Spleen (tissue), 11 donors: ENCODE measurements around the gene AGTPBP1. TPM values are rescaled to one million over a fixed set of nuclear protein-coding genes. Genes with fewer than 3 reads are reported as not detected.

Experiments used
- DNase-seq: peaks from one replicate; pipeline ENCODE4 v3.0.0-alpha.2; 2020
- H3K27ac ChIP-seq, 8 donors: fragments of 200-600 bp; sonication (generic) in 7 of 8; 1 replicate in 4 of 8; 2 replicates in 4 of 8; pipeline versions ENCODE4 v1.5.0 to v1.8.0; 2016 to 2021; ENCODE audit warnings: inconsistent platforms in 4 of 8, mild to moderate bottlenecking in 4 of 8, moderate library complexity in 1 of 8
- H3K27me3 ChIP-seq, 7 donors: fragments of 200-600 bp; sonication (generic) in 6 of 7; replicated peaks in 1 of 7; 1 replicate in 4 of 7; 2 replicates in 3 of 7; pipeline versions ENCODE4 v1.5.0 to v1.8.0; 2016 to 2021; ENCODE audit warnings: inconsistent platforms in 3 of 7, mild to moderate bottlenecking in 1 of 7
- H3K36me3 ChIP-seq, 6 donors: fragments of 200-600 bp; sonication (generic) in 5 of 6; 1 replicate in 4 of 6; 2 replicates in 2 of 6; pipeline versions ENCODE4 v1.5.0 to v1.8.0; 2016 to 2021; ENCODE audit warnings: inconsistent platforms in 2 of 6
- H3K4me1 ChIP-seq, 6 donors: fragments of 200-600 bp; sonication (generic) in 5 of 6; 1 replicate in 3 of 6; 2 replicates in 3 of 6; pipeline versions ENCODE4 v1.5.0 to v1.8.0; 2016 to 2021; ENCODE audit warnings: inconsistent platforms in 3 of 6
- H3K4me3 ChIP-seq, 8 donors: fragments of 200-600 bp; sonication (generic) in 7 of 8; 1 replicate in 4 of 8; 2 replicates in 4 of 8; pipeline versions ENCODE4 v1.5.0 to v1.8.0; 2016 to 2021; ENCODE audit warnings: inconsistent platforms in 4 of 8, mild to moderate bottlenecking in 4 of 8, moderate library complexity in 2 of 8
- H3K9me3 ChIP-seq, 8 donors: fragments of 200-600 bp; sonication (generic) in 7 of 8; 1 replicate in 4 of 8; 2 replicates in 4 of 8; pipeline versions ENCODE4 v1.5.0 to v1.8.0; 2016 to 2021; ENCODE audit warnings: inconsistent platforms in 4 of 8
- CTCF ChIP-seq, 11 experiments: fragments of 200-600 bp in 7 of 11; fragments of 450-650 bp in 4 of 11; sonication (generic) in 4 of 11; IDR thresholded peaks in 8 of 11; conservative IDR thresholded peaks in 3 of 11; 1 replicate in 7 of 11; 2 replicates in 4 of 11; pipeline versions ENCODE4 v1.4.0 to v1.8.0; 2016 to 2021; ENCODE audit warnings: antibody characterized with exemption in 11 of 11, inconsistent platforms in 4 of 11, mild to moderate bottlenecking in 1 of 11
- POLR2A ChIP-seq, 3 donors: fragments of 450-650 bp; IDR thresholded peaks; one replicate each; pipeline ENCODE4 v1.5.1; 2017; ENCODE audit warnings: antibody characterized with exemption in 3 of 3, mild to moderate bottlenecking in 1 of 3
- POLR2AphosphoS5 ChIP-seq, 3 donors: sonication (generic); formaldehyde crosslinking; IDR thresholded peaks; one replicate each; pipeline ENCODE4 v1.5.1; 2017; ENCODE audit warnings: antibody characterized with exemption in 3 of 3
- WGBS, 5 donors: extraction: QIAGEN DNeasy Blood & Tissue Kit in 3 of 5; methylation state at CpG; one replicate each; pipeline versions ENCODE4 v1.1.5 to v1.1.7; 2013 to 2018; 5-methylcytosine and 5-hydroxymethylcytosine counted together
- intact Hi-C: fragments of 100-400 bp; cut with DNase I; formaldehyde crosslinking; loops from one replicate; pipeline ENCODE4 v1.15.0; 2023; ENCODE audit warnings: low total_unique reads
- polyA plus RNA-seq, 3 donors: library from polyadenylated mRNA; stranded (reverse); fragments of 200-250 nt; gene quantifications; one replicate each; pipeline ENCODE4 v1.2.1, GENCODE V29; 2013
- total RNA-seq, 7 donors: library from RNA; depleted of rRNA in 3 of 7; stranded (reverse); fragments of >200 nt in 3 of 7; fragmentation: NEBNext Ultra II Directional in 4 of 7; extraction: Animal tissue kit (Norgen Biotek cat#: 25700) in 4 of 7; gene quantifications; one replicate each; pipeline versions ENCODE4 v1.1.0 to v1.2.1, GENCODE V29; 2016 to 2021
- donor health status: healthy with polysubstance abuse.
- donor health status: DM: no; HTN: no; CAD: no; lungs with moderate emphysema.
- donor health status: DM: no; HTN: no; CAD: no.
- donor health status: Bipolar disorder and iron deficiency.
- donor health status: healthy.
- donor health status: DM: no; HTN: no; CAD: no.
- donor health status: DM: yes; HTN: yes; CAD: no.

The AGTPBP1 gene
- total and polyA plus RNA-seq, 10 donors, result 5.3 to 83.6 (median 47.5) TPM

GRCh38 chr9:85605905-85606304 lies 135.8 kb downstream of the AGTPBP1 start:
- intact Hi-C loops, result loop anchor here (5.0 kb wide), 1 partner anchor 1209 kb away; no protein-coding TSS in a partner anchor
- peaks cover 0 to 28% (median 13%) of the 10 kb centered on the region in 6 donors for H3K4me1 ChIP-seq

GRCh38 chr9:85603936-85604335 lies 137.8 kb downstream of the AGTPBP1 start:
- 92 to 97% (median 96%) methylated on average over 3 of the region's 3 CpGs for WGBS, 5 donors
- Histone ChIP-seq H3K9me3 (no peaks in the 10 kb centered on the region), H3K27ac (no peak overlapping the region), H3K27me3 (no peaks in the 10 kb centered on the region), H3K4me1 (peaks cover 0 to 18% (median 0%) of the 10 kb centered on the region in 6 donors), H3K36me3 (peaks cover 0 to 25% (median 8%) of the 10 kb centered on the region in 6 donors), H3K4me3 (no peak overlapping the region)
- no peak for DNase-seq
- intact Hi-C loops, result no loop called here
- no peak for TF ChIP-seq POLR2AphosphoS5 (IDR thresholded peaks at IDR 0.05)
- no peak for TF ChIP-seq CTCF (IDR thresholded peaks at IDR 0.05 in 8 of 11, conservative IDR thresholded peaks at IDR 0.05 in 3 of 11)
- TF ChIP-seq POLR2A (IDR thresholded peaks at IDR 0.05), result no peak

More at GRCh38 chr9:85605905-85606304, 135.8 kb downstream of the AGTPBP1 start:
- H3K4me3 ChIP-seq, result no peak overlapping the region
- peaks cover 0 to 25% (median 8%) of the 10 kb centered on the region in 6 donors for H3K36me3 ChIP-seq
- 91 to 98% (median 95%) methylated on average over 1 of the region's 1 CpG for WGBS, 5 donors
- H3K27me3 ChIP-seq, result no peaks in the 10 kb centered on the region
- H3K27ac ChIP-seq, result no peak overlapping the region
- no peaks in the 10 kb centered on the region for H3K9me3 ChIP-seq
- TF ChIP-seq POLR2AphosphoS5 (IDR thresholded peaks at IDR 0.05), result no peak
- DNase-seq, result no peak

- TF ChIP-seq POLR2AphosphoS5 (IDR thresholded peaks at IDR 0.05) (no peak), POLR2A (IDR thresholded peaks at IDR 0.05) (no peak), CTCF (IDR thresholded peaks at IDR 0.05 in 8 of 11, conservative IDR thresholded peaks at IDR 0.05 in 3 of 11) (no peak)
- DNase-seq, result no peak
- Histone ChIP-seq H3K36me3 (peaks cover 0 to 25% (median 8%) of the 10 kb centered on the region in 6 donors), H3K27me3 (no peaks in the 10 kb centered on the region), H3K4me3 (no peak overlapping the region), H3K27ac (no peak overlapping the region), H3K9me3 (no peaks in the 10 kb centered on the region), H3K4me1 (peaks cover 0 to 18% (median 0%) of the 10 kb centered on the region in 6 donors)
- intact Hi-C loops, result no loop called here
- WGBS, 5 donors, result 97 to 98% (median 98%) methylated on average over 6 of the region's 6 CpGs
Observed at GRCh38 chr9:85602742-85603141, 139.0 kb downstream of the AGTPBP1 start.

DNA sequence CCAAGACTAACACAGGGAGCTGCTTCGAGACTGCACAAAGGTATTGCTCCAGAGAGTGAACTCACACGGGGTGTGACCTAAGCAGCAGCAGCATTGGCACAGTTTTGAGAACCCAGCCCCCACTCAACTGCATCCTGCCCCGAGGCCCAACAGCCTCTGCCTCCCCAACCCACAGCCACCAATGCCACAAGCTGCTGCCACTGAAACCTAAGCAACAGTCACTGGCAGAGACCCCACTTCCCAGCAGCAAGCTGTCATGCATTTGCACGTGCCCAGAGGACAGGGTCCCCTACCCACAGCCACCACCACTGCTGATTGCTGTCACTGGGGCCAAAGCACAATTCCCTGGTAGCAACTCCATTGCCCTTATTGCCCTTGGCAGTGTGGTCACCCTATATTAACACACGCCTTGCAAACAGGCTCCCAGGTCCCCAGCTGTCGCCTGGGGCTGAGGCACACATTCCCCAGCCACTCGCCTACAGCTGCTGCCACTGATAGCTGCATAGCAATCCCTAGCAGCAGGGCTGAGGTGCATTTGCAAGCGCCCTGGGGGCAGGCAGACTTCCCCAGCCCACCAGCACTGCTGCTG lies 141.0 kb downstream of the AGTPBP1 start:
- H3K27ac ChIP-seq, result no peak overlapping the region
- H3K9me3 ChIP-seq, result no peaks in the 10 kb centered on the region
- H3K36me3 ChIP-seq, result peaks cover 0 to 32% (median 8%) of the 10 kb centered on the region in 6 donors
- TF ChIP-seq POLR2AphosphoS5 (IDR thresholded peaks at IDR 0.05) (peak in 1 of 3 donors; percentile 13), CTCF (IDR thresholded peaks at IDR 0.05 in 8 of 11, conservative IDR thresholded peaks at IDR 0.05 in 3 of 11) (no peak)
- H3K27me3 ChIP-seq, result no peaks in the 10 kb centered on the region
- DNase-seq, result no peak
- WGBS, 5 donors, result 67 to 81% (median 80%) methylated on average over 5 to 8 of the region's 8 CpGs
- intact Hi-C loops, result no loop called here
- no peak overlapping the region for H3K4me3 ChIP-seq
- peaks cover 0 to 18% (median 0%) of the 10 kb centered on the region in 6 donors for H3K4me1 ChIP-seq
